GM18498 (cell line): ENCODE measurements around the gene EMC8.

Experiments
- ATAC-seq: cut with Tn5 transposase; IDR thresholded peaks from one replicate; pipeline ENCODE4 v1.9.1; 2021; ENCODE audit warnings: mild to moderate bottlenecking, moderate library complexity; ENCODE audit not compliant: unreplicated experiment

EMC8 gene

GRCh38 chr16:85733839-85734170 lies 65.5 kb downstream of the EMC8 start:
- ATAC-seq = no peak

GRCh38 chr16:85733155-85733838 lies 66.0 kb downstream of the EMC8 start:
- no peak for ATAC-seq

DNA sequence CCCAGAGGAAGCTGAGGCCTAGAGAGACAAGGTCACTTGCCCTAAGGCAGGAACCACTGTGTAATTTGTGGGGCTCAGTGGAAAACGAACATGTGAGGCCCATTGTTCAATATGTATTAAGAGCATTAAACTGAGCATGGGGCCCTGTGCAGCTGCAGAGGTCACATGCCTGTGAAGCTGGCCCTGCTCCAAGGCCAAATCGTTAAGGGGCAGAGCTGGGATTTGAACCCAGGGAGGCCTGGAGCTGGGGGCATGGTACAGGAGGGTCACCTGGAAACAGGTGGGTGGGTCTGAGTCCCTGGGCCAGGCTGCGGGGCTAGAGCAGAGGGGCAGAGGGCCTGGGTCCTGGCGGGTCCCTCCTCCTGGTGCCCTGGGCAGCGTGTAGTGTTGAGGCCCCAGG lies 68.2 kb downstream of the EMC8 start:
- no peak for ATAC-seq

DNA sequence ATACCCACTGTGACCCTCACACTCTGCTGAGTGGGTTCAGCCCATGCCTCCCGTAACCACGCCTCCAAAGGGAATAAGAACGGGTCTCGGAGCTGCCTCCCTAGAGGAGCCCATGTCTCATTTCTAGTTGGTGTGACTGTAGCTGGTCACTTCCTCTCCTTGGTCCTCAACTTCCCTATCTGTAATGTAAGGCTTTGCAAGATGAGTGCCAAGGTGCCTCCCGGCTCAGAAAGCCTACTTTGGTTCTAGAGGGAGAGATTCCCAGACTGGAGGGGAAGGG lies 69.2 kb downstream of the EMC8 start:
- ATAC-seq = no peak

- no peak for ATAC-seq
These were observed 69.7 kb downstream of the EMC8 start for GRCh38 chr16:85729452-85730185.

- no peak for ATAC-seq
These were observed 70.5 kb downstream of the EMC8 start for GRCh38 chr16:85728879-85729278.
